Breast epithelium (tissue), 3 donors: Measurements from ENCODE around the gene CYP2D6.

Experiments
- CTCF ChIP-seq, 3 donors: fragments of 450-650 bp; IDR thresholded peaks; one replicate each; pipeline ENCODE4 v1.5.1; 2016 to 2017; ENCODE audit warnings: antibody characterized with exemption in 3 of 3, mild to moderate bottlenecking in 3 of 3, moderate library complexity in 3 of 3
- POLR2AphosphoS5 ChIP-seq, 3 donors: sonication (generic); formaldehyde crosslinking; IDR thresholded peaks; one replicate each; pipeline ENCODE4 v1.6.1; 2017; ENCODE audit warnings: antibody characterized with exemption in 3 of 3

DNA sequence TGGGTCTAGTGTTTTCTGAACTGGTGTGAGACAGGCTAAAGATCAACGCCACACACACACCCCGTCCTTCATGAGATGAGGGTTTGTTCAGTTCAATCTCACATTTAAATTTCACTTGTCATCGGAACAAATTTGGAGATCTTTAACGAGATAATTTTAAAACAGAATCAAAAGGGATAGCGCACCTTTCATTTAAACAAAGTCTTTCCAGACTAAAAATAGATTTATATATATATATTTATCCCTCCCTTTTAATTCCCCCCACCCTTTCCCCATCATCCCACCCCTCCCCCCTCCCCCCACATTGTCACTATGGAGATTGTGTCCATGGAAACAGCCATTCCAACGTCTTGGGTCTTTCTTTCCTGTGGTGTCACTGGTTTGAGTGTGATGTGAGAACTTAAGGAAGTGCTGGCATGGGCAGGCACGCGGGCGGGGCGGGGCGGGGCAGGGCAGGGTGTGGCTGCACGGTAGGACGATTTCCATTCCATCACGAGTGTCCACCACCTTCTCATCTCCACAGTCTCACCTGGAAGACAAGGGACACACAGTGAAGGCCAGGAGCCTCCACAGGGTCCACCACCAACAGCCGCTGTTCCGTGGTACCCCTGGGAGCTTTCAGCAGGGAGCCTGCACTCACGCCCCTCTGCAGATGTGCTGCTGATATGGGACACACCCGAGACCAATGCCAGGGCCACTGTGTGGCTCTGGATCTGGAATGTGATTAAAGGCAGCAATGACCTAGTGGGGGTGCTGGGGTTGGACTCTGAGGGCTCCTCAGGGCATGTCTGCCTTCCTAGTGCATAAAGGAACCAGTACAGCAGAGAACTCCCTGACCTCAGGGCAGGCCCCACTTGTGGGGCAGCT lies 30.5 kb upstream of the CYP2D6 start:
- no peak for TF ChIP-seq CTCF (IDR thresholded peaks at IDR 0.05)
- no peak for TF ChIP-seq POLR2AphosphoS5 (IDR thresholded peaks at IDR 0.05)
